HepG2 (cell line): ENCODE measurements around the gene CAPN13. TPM values are rescaled to one million over a fixed set of nuclear protein-coding genes. Genes with fewer than 3 reads are reported as not detected.

Experiments used
- ATAC-seq: fragments of 200-7000 bp; cut with Tn5 transposase; 3 replicates; pipeline ENCODE4 v1.9.1; 2020; ENCODE audit warnings: mild to moderate bottlenecking, moderate library complexity
- BruUV-seq: library from RNA; stranded (reverse); fragments of 400-500 nt; replicated peaks from 2 replicates; lab custom pipeline; 2021; lab: Mats Ljungman, UMichigan
- CTCF ChIA-PET: fragments of 300-600 bp; formaldehyde crosslinking; extraction: SDS; loops from one replicate; lab custom pipeline; 2021; ENCODE audit warnings: low total read pairs, inconsistent platforms, low intra/inter-chr PET ratio; lab: Yijun Ruan, JAX
- POLR2A ChIA-PET: fragments of 350-600 bp; sonication (Branson Sonifier 250); formaldehyde crosslinking; loops from one replicate; lab custom pipeline; 2020; ENCODE audit warnings: antibody characterized with exemption, inconsistent platforms; lab: Yijun Ruan, JAX
- DNase-seq: peaks from one replicate; pipeline ENCODE4 v3.0.0-alpha.2; 2015; ENCODE audit warnings: low spot score
- FAIRE-seq: peaks from 3 replicates; lab custom pipeline; 2011; peaks lifted over from hg19 to GRCh38; lab: Jason Lieb, UNC
- H2AFZ ChIP-seq: one replicate; pipeline ENCODE4 v1.6.1; 2011; ENCODE audit warnings: low read length, inconsistent platforms
- H3K27ac ChIP-seq: fragments of 300-600 bp; 3 replicates; pipeline ENCODE4 v1.8.0; 2011; ENCODE audit warnings: mixed run types, mild to moderate bottlenecking, mixed read lengths, low read length, inconsistent platforms; ENCODE audit not compliant: insufficient read depth; ENCODE audit errors: extremely low read length
- H3K27me3 ChIP-seq, 2 experiments: fragments of 200-600 bp in 1 of 2; 2 replicates in 1 of 2; 3 replicates in 1 of 2; pipeline versions ENCODE4 v1.6.0 to v1.8.0; 2011; ENCODE audit warnings: low read length in 2 of 2, mild to moderate bottlenecking in 2 of 2, moderate library complexity in 2 of 2, inconsistent platforms in 1 of 2; ENCODE audit not compliant: insufficient read depth in 2 of 2, control insufficient read depth in 1 of 2
- H3K36me3 ChIP-seq, 2 experiments: fragments of 200-600 bp in 1 of 2; replicated peaks in 1 of 2; 2 replicates in 1 of 2; 3 replicates in 1 of 2; pipeline versions ENCODE4 v1.5.1 to v1.8.0; 2011; ENCODE audit warnings: low read length in 2 of 2, inconsistent platforms in 1 of 2; ENCODE audit not compliant: insufficient read depth in 2 of 2, control insufficient read depth in 1 of 2
- H3K4me1 ChIP-seq: 2 replicates; pipeline ENCODE4 v1.5.1; 2012; ENCODE audit warnings: low read length, inconsistent platforms; ENCODE audit not compliant: insufficient read depth
- H3K4me2 ChIP-seq: 2 replicates; pipeline ENCODE4 v1.6.0; 2011; ENCODE audit warnings: low read depth, low read length, inconsistent platforms
- H3K4me3 ChIP-seq, 3 experiments: fragments of 200-600 bp in 1 of 3; sonication (generic), shearing (Covaris generic) in 1 of 3; replicated peaks in 1 of 3; 2 replicates each; pipeline ENCODE4 v1.5.1; 2011 to 2016; ENCODE audit warnings: low read length in 3 of 3, inconsistent platforms in 2 of 3, low read depth in 2 of 3, mild to moderate bottlenecking in 2 of 3, control low read depth in 1 of 3, mixed read lengths in 1 of 3; ENCODE audit not compliant: insufficient read depth in 1 of 3
- H3K79me2 ChIP-seq: one replicate; pipeline ENCODE4 v1.6.1; 2011; ENCODE audit warnings: low read length, inconsistent platforms; ENCODE audit not compliant: insufficient read depth
- H3K9ac ChIP-seq: 2 replicates; pipeline ENCODE4 v1.6.0; 2011; ENCODE audit warnings: mild to moderate bottlenecking, low read depth, low read length, inconsistent platforms; ENCODE audit not compliant: insufficient read depth
- H3K9me3 ChIP-seq: 2 replicates; pipeline ENCODE4 v1.5.1; 2012; ENCODE audit warnings: mild to moderate bottlenecking, low read length
- H4K20me1 ChIP-seq: 2 replicates; pipeline ENCODE4 v1.6.0; 2011; ENCODE audit warnings: inconsistent platforms, mild to moderate bottlenecking, low read length, moderate library complexity; ENCODE audit not compliant: insufficient read depth
- ARNT2 ChIP-seq: sonication (generic); formaldehyde crosslinking; IDR thresholded peaks from 2 replicates; pipeline ENCODE4 v1.8.0; 2022; ENCODE audit warnings: mild to moderate bottlenecking, low read depth, missing genetic modification reagents, moderate library complexity
- BORCS8-MEF2B ChIP-seq: sonication (generic); formaldehyde crosslinking; IDR thresholded peaks from 2 replicates; pipeline ENCODE4 v1.8.0; 2022; ENCODE audit warnings: mild to moderate bottlenecking, missing genetic modification reagents
- CREB1 ChIP-seq, 2 experiments: fragments of 450-650 bp in 1 of 2; IDR thresholded peaks; 2 replicates each; pipeline ENCODE4 v1.6.1; 2016 to 2017; ENCODE audit warnings: control low read depth in 1 of 2, mild to moderate bottlenecking in 1 of 2, missing compliant biosample characterization in 1 of 2, missing genetic modification characterization in 1 of 2
- FOXA3 ChIP-seq: IDR thresholded peaks from 2 replicates; pipeline ENCODE4 v1.6.1; 2016; ENCODE audit warnings: missing genetic modification reagents, missing compliant biosample characterization
- HIVEP1 ChIP-seq: sonication (generic); formaldehyde crosslinking; IDR thresholded peaks from 2 replicates; pipeline ENCODE4 v1.4.0; 2020; ENCODE audit warnings: mild to moderate bottlenecking, missing genetic modification reagents
- RFXAP ChIP-seq: sonication (generic); formaldehyde crosslinking; IDR thresholded peaks from 2 replicates; pipeline ENCODE4 v1.4.0; 2020; ENCODE audit warnings: missing genetic modification reagents, borderline replicate concordance
- ZBTB38 ChIP-seq: sonication (generic); formaldehyde crosslinking; IDR thresholded peaks from 2 replicates; pipeline ENCODE4 v1.5.1; 2020; ENCODE audit warnings: mild to moderate bottlenecking, missing genetic modification reagents
- ZNF354B ChIP-seq: sonication (generic); formaldehyde crosslinking; IDR thresholded peaks from 2 replicates; pipeline ENCODE4 v1.8.0; 2022; ENCODE audit warnings: mild to moderate bottlenecking, missing genetic modification reagents
- ZNF460 ChIP-seq: sonication (generic); formaldehyde crosslinking; IDR thresholded peaks from 2 replicates; pipeline ENCODE4 v1.5.1; 2020; ENCODE audit warnings: missing genetic modification reagents, mild to moderate bottlenecking, borderline replicate concordance
- ZNF709 ChIP-seq: sonication (generic); formaldehyde crosslinking; IDR thresholded peaks from 2 replicates; pipeline ENCODE4 v1.5.0; 2020; ENCODE audit warnings: mild to moderate bottlenecking, missing genetic modification reagents
- ZSCAN21 ChIP-seq: sonication (generic); formaldehyde crosslinking; IDR thresholded peaks from 2 replicates; pipeline ENCODE4 v1.8.0; 2022; ENCODE audit warnings: mild to moderate bottlenecking, missing genetic modification reagents, moderate library complexity, borderline replicate concordance
- WGBS: methylation state at CpG from one replicate; pipeline ENCODE4 v1.1.6; 2017; ENCODE audit warnings: low lambda C conversion rate; 5-methylcytosine and 5-hydroxymethylcytosine counted together
- in situ Hi-C: cut with HindIII; loops from 2 replicates; pipeline ENCODE4 v1.10.0; 2017; ENCODE audit warnings: low pct_unique_long_range_greater_than_20kb; ENCODE audit not compliant: extremely low pct_ligation_motif_present
- intact Hi-C: fragments of 100-400 bp; cut with micrococcal nuclease; formaldehyde crosslinking; loops from one replicate; pipeline ENCODE4 v1.10.0; 2022; ENCODE audit not compliant: unreplicated experiment
- polyA plus RNA-seq, 8 experiments: library from polyadenylated mRNA; depleted of rRNA in 3 of 8; stranded (reverse) in 7 of 8; unstranded in 1 of 8; fragments of >200 nt; fragmentation: Illumina TruSeq in 4 of 8; extraction: Trizol in 4 of 8; gene quantifications; 2 replicates each; pipeline versions ENCODE4 v1.2.1 to v1.2.3, GENCODE V29; 2011 to 2016; ENCODE audit warnings: low read depth in 4 of 8, missing spikeins in 1 of 8, mixed read lengths in 1 of 8; ENCODE audit not compliant: insufficient read depth in 1 of 8
- total RNA-seq, 5 experiments: library from RNA; depleted of rRNA; stranded (reverse); fragments of >200 nt; fragmentation: Illumina TruSeq; extraction: Trizol; gene quantifications; 2 replicates each; pipeline ENCODE4 v1.2.3, GENCODE V29; 2016; ENCODE audit warnings: low read depth in 1 of 5

The CAPN13 gene
- total and polyA plus RNA-seq, 2 of the 13 experiments (the other 11 are each of a cell fraction or from before 2014, with no cell fraction given): not detected

DNA sequence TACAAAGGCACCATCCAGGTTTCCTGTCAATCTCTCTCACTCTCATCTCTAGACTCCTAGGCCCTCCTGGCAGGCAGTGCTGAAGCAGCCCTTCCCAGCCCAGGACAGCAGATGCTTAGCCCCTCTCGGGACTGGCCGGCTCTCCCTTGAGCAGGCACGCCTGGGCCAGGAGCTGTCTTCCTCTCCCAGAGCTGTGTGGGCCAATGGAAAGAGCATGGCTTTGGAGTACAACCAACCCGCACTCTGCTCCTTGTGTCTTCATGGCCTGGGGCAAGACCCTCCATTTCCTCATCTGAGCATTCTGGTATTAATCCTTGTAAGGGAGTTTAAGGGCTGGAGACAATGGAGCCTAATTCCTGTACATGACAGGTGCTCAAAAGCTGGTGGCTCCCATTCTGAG, 97.2 kb downstream of the CAPN13 start:
- intact Hi-C loops: loop anchor here (2.0 kb wide), 1 partner anchor 153 kb away; no protein-coding TSS in a partner anchor
- H3K79me2 ChIP-seq: no peaks in the 10 kb centered on the region
- DNase-seq: no peak
- H4K20me1 ChIP-seq: no peaks in the 10 kb centered on the region
- TF ChIP-seq ZSCAN21 (CRISPR knock-in tag) (no peak), ZBTB38 (CRISPR knock-in tag) (no peak)
- TF ChIP-seq, all 625 proteins: peak for 0
- H3K27me3 ChIP-seq: peaks cover 1 to 6% of the 10 kb centered on the region in 2 experiments; a peak in 1 of 5 replicates
- BruUV-seq: no TSS peak
- POLR2A ChIA-PET: no interaction called here
- no peak overlapping the region for H3K4me3 ChIP-seq
- ATAC-seq (no peak), FAIRE-seq (no peak)
- H3K9ac ChIP-seq: no peak overlapping the region
- H3K4me1 ChIP-seq: no peaks in the 10 kb centered on the region
- no peaks in the 10 kb centered on the region for H3K36me3 ChIP-seq
- no peak overlapping the region for H3K4me2 ChIP-seq
- no peak overlapping the region for H3K27ac ChIP-seq
- H2AFZ ChIP-seq: no peak overlapping the region
- CTCF ChIA-PET: interaction anchor here (1.7 kb wide), 1 partner anchor 624 kb away, joined by 4 read pairs; no protein-coding TSS in a partner anchor
- 87% methylated on average over 3 of the region's 4 CpGs for WGBS
- in situ Hi-C loops: loop anchor here (10.0 kb wide), 1 partner anchor 155 kb away; no protein-coding TSS in a partner anchor
- H3K9me3 ChIP-seq: no peaks in the 10 kb centered on the region

DNA sequence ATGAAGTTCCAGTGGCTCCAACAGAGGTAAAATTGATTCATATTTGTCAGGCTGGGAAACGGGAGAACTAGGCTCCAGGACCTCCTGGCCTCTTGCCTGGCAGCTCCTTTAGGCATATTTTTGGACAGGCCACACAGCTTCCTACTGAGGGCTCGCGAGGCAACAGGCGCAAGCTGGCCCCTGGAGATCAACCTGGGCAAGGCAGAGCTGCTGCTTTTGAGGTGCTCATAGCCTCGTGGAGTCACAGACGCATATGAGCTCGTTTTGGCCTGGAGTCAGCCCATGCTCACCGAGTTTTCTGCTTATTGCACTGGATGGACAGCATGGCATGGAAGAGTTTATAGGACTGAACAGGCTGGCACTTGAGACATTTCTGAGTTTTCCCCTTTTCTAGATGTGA, 97.7 kb downstream of the CAPN13 start:
- no TSS peak for BruUV-seq
- ATAC-seq (no peak), DNase-seq (no peak), FAIRE-seq (no peak)
- Histone ChIP-seq H3K9ac (no peak overlapping the region), H3K27ac (no peak overlapping the region), H4K20me1 (no peaks in the 10 kb centered on the region), H3K27me3 (peaks cover 1 to 6% of the 10 kb centered on the region in 2 experiments; a peak in 1 of 5 replicates), H3K4me3 (no peak overlapping the region), H3K4me2 (no peak overlapping the region), H3K4me1 (no peaks in the 10 kb centered on the region), H3K9me3 (no peaks in the 10 kb centered on the region), H2AFZ (no peak overlapping the region), H3K36me3 (no peaks in the 10 kb centered on the region), H3K79me2 (no peaks in the 10 kb centered on the region)
- TF ChIP-seq CREB1 (IDR thresholded peaks at IDR 0.05): no peak
- no peak for TF ChIP-seq CREB1 (CRISPR knock-in tag; IDR thresholded peaks at IDR 0.05)
- TF ChIP-seq ZNF354B (CRISPR knock-in tag): no peak
- TF ChIP-seq ZNF709 (CRISPR knock-in tag): no peak
- TF ChIP-seq ZNF460: no peak
- TF ChIP-seq FOXA3 (CRISPR knock-in tag): no peak
- TF ChIP-seq RFXAP (CRISPR knock-in tag): no peak
- no peak for TF ChIP-seq HIVEP1 (CRISPR knock-in tag)
- TF ChIP-seq BORCS8-MEF2B (CRISPR knock-in tag): no peak
- TF ChIP-seq ZSCAN21 (CRISPR knock-in tag): no peak
- no peak for TF ChIP-seq ARNT2 (CRISPR knock-in tag)
- ChIA-PET CTCF (interaction anchor here (1.7 to 5.7 kb wide), 2 partner anchors 499 to 624 kb away, joined by 4 to 86 read pairs; no protein-coding TSS in a partner anchor), POLR2A (no interaction called here)
- in situ Hi-C loops (loop anchor here (5.0 to 10.0 kb wide), 3 partner anchors 265 to 542 kb away; partner anchors contain the start of gene LCLAT1), intact Hi-C loops (loop anchor here (5.0 kb wide), 1 partner anchor 267 kb away; no protein-coding TSS in a partner anchor)
- WGBS: 16% methylated on average over 6 of the region's 8 CpGs
